Measurements from ENCODE around the gene PPFIBP1. TPM values are rescaled to one million over a fixed set of nuclear protein-coding genes. Genes with fewer than 3 reads are reported as not detected.

Gene PPFIBP1
- total RNA-seq, 1 donor from 2014 or later: 31.1 TPM

- no peak for TF ChIP-seq CTCF (IDR thresholded peaks at IDR 0.05; ENCODE audit: insufficient read depth, low read length, severe bottlenecking)
- no peak for FAIRE-seq
- H3K36me3 ChIP-seq (ENCODE audit: control insufficient read depth, insufficient read depth, low read length): no peaks in the 10 kb centered on the region
- no peaks in the 10 kb centered on the region for H3K27me3 ChIP-seq (ENCODE audit: control insufficient read depth, insufficient read depth, low read length)
- H3K4me3 ChIP-seq (ENCODE audit: low read depth, low read length): no peak overlapping the region
- DNase-seq (ENCODE audit: low read depth): no peak
These were observed 18.2 kb upstream of the PPFIBP1 start for GRCh38 chr12:27505761-27506160.

- no peaks in the 10 kb centered on the region for H3K36me3 ChIP-seq (ENCODE audit: control insufficient read depth, insufficient read depth, low read length)
- DNase-seq (ENCODE audit: low read depth) (no peak), FAIRE-seq (no peak)
- no peak for TF ChIP-seq CTCF (IDR thresholded peaks at IDR 0.05; ENCODE audit: insufficient read depth, low read length, severe bottlenecking)
- no peak overlapping the region for H3K4me3 ChIP-seq (ENCODE audit: low read depth, low read length)
- no peaks in the 10 kb centered on the region for H3K27me3 ChIP-seq (ENCODE audit: control insufficient read depth, insufficient read depth, low read length)
These were observed 17.3 kb upstream of the PPFIBP1 start for GRCh38 chr12:27506645-27507189.

GRCh38 chr12:27508736-27509431, 15.1 kb upstream of the PPFIBP1 start:
- no peak overlapping the region for H3K4me3 ChIP-seq (ENCODE audit: low read depth, low read length)
- FAIRE-seq (no peak), DNase-seq (ENCODE audit: low read depth) (no peak)
- no peak for TF ChIP-seq CTCF (IDR thresholded peaks at IDR 0.05; ENCODE audit: insufficient read depth, low read length, severe bottlenecking)
- H3K27me3 ChIP-seq (ENCODE audit: control insufficient read depth, insufficient read depth, low read length): no peaks in the 10 kb centered on the region
- no peaks in the 10 kb centered on the region for H3K36me3 ChIP-seq (ENCODE audit: control insufficient read depth, insufficient read depth, low read length)

- Histone ChIP-seq H3K4me3 (ENCODE audit: low read depth, low read length) (no peak overlapping the region), H3K27me3 (ENCODE audit: control insufficient read depth, insufficient read depth, low read length) (no peaks in the 10 kb centered on the region), H3K36me3 (ENCODE audit: control insufficient read depth, insufficient read depth, low read length) (no peaks in the 10 kb centered on the region)
- no peak for TF ChIP-seq CTCF (IDR thresholded peaks at IDR 0.05; ENCODE audit: insufficient read depth, low read length, severe bottlenecking)
- DNase-seq (ENCODE audit: low read depth) (no peak), FAIRE-seq (no peak)
These were observed 12.8 kb upstream of the PPFIBP1 start for GRCh38 chr12:27511031-27511722.

- Histone ChIP-seq H3K36me3 (ENCODE audit: control insufficient read depth, insufficient read depth, low read length) (no peaks in the 10 kb centered on the region), H3K4me3 (ENCODE audit: low read depth, low read length) (no peak overlapping the region), H3K27me3 (ENCODE audit: control insufficient read depth, insufficient read depth, low read length) (no peaks in the 10 kb centered on the region)
- FAIRE-seq (no peak), DNase-seq (ENCODE audit: low read depth) (no peak)
- no peak for TF ChIP-seq CTCF (IDR thresholded peaks at IDR 0.05; ENCODE audit: insufficient read depth, low read length, severe bottlenecking)
These were observed 12.3 kb upstream of the PPFIBP1 start for GRCh38 chr12:27511723-27512045.

Measured in bronchial epithelial cell (primary cell).